Measurements from ENCODE around the gene RABGAP1.

RABGAP1 gene

DNA sequence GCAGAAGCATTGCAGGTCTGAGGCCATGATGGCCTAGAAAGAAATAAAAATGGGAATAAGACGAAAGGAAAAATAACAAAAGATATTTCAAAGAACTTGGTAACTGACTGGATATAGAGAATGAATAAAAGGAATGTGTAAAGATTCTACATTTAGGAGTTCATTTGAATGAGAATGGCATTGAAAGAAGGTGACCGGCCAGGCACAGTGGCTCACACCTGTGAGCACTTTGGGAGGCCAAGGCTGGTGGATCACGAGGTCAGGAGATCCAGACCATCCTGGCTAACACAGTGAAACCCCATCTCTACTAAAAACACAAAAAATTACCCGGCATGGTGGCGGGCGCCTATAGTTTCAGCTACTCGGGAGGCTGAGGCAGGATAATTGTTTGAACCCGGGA lies 18.1 kb upstream of the RABGAP1 start:
- no peak overlapping the region for H3K9ac ChIP-seq (ENCODE audit: low read depth in 1 of 2, low read length in 2 of 2)
- no peak overlapping the region for H3K4me3 ChIP-seq (ENCODE audit: low read length in 2 of 2)
- no peak overlapping the region for H3K27ac ChIP-seq (ENCODE audit: low read depth in 2 of 2, low read length in 2 of 2)
- peaks cover 6 to 7% of the 10 kb centered on the region in 2 donors for H3K36me3 ChIP-seq (ENCODE audit: control insufficient read depth in 2 of 2, insufficient read depth in 2 of 2, low read length in 2 of 2)
- H3K27me3 ChIP-seq (ENCODE audit: control insufficient read depth in 2 of 2, insufficient read depth in 2 of 2, low read length in 2 of 2), result no peaks in the 10 kb centered on the region
- no peaks in the 10 kb centered on the region for H3K4me1 ChIP-seq (ENCODE audit: control insufficient read depth in 2 of 2, insufficient read depth in 2 of 2, low read length in 2 of 2)
- no peaks in the 10 kb centered on the region for H3K9me3 ChIP-seq (ENCODE audit: control insufficient read depth in 2 of 2, low read length in 2 of 2)

DNA sequence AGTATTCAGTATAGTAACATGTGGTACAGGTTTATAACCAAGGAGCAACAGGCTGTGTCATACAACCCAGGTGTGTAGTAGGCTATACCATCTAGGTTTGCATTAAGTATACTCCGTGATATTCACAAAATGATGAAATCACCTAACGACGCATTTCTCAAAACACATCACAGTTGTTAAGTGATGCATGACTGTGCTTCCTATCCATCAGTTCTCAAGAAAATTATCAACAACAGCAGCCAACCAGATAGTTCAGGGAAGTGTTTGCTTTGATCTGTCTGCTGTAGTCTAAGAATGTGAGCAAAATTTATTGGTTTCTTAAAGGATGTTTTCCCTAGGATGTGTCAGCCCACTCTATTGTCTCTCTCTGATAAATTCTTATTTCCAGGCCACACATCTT lies 16.9 kb upstream of the RABGAP1 start:
- H3K9me3 ChIP-seq (ENCODE audit: control insufficient read depth in 2 of 2, low read length in 2 of 2), result no peaks in the 10 kb centered on the region
- peaks cover under 1 to 4% of the 10 kb centered on the region in 2 donors for H3K36me3 ChIP-seq (ENCODE audit: control insufficient read depth in 2 of 2, insufficient read depth in 2 of 2, low read length in 2 of 2)
- H3K27ac ChIP-seq (ENCODE audit: low read depth in 2 of 2, low read length in 2 of 2), result no peak overlapping the region
- H3K4me1 ChIP-seq (ENCODE audit: control insufficient read depth in 2 of 2, insufficient read depth in 2 of 2, low read length in 2 of 2), result no peaks in the 10 kb centered on the region
- no peaks in the 10 kb centered on the region for H3K27me3 ChIP-seq (ENCODE audit: control insufficient read depth in 2 of 2, insufficient read depth in 2 of 2, low read length in 2 of 2)
- no peak overlapping the region for H3K4me3 ChIP-seq (ENCODE audit: low read length in 2 of 2)
- H3K9ac ChIP-seq (ENCODE audit: low read depth in 1 of 2, low read length in 2 of 2), result no peak overlapping the region

DNA sequence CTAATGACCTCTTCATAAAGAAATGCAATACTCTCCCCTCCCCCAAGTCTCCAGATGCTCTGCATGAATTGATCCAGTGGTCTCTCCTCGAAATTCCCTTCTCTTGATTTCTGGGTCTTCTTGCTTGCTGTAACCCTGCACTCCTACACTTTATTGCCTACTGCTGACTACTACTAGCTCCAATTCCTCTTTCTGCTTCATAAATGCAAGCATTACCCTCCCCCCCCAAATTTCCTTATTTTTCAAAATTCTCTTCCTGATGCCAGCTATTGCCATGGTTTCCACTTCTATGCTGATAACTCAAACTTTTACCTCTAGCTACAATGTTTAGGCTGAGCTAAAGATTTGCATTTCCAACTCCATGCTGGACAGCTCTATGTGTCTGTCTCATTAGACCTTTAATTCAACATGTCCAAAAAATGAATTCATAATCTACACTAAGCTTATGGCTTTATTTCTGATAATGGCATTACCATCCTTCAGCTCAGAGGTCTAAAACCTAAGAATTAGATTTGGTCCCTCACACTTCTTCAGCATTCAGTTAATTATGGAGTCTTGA lies 10.9 kb upstream of the RABGAP1 start:
- Histone ChIP-seq H3K27me3 (ENCODE audit: control insufficient read depth in 2 of 2, insufficient read depth in 2 of 2, low read length in 2 of 2) (no peaks in the 10 kb centered on the region), H3K9me3 (ENCODE audit: control insufficient read depth in 2 of 2, low read length in 2 of 2) (no peaks in the 10 kb centered on the region), H3K4me1 (ENCODE audit: control insufficient read depth in 2 of 2, insufficient read depth in 2 of 2, low read length in 2 of 2) (peaks cover 7 to 12% of the 10 kb centered on the region in 2 donors), H3K9ac (ENCODE audit: low read depth in 1 of 2, low read length in 2 of 2) (no peak overlapping the region), H3K27ac (ENCODE audit: low read depth in 2 of 2, low read length in 2 of 2) (no peak overlapping the region), H3K4me3 (ENCODE audit: low read length in 2 of 2) (no peak overlapping the region), H3K36me3 (ENCODE audit: control insufficient read depth in 2 of 2, insufficient read depth in 2 of 2, low read length in 2 of 2) (no peaks in the 10 kb centered on the region)

DNA sequence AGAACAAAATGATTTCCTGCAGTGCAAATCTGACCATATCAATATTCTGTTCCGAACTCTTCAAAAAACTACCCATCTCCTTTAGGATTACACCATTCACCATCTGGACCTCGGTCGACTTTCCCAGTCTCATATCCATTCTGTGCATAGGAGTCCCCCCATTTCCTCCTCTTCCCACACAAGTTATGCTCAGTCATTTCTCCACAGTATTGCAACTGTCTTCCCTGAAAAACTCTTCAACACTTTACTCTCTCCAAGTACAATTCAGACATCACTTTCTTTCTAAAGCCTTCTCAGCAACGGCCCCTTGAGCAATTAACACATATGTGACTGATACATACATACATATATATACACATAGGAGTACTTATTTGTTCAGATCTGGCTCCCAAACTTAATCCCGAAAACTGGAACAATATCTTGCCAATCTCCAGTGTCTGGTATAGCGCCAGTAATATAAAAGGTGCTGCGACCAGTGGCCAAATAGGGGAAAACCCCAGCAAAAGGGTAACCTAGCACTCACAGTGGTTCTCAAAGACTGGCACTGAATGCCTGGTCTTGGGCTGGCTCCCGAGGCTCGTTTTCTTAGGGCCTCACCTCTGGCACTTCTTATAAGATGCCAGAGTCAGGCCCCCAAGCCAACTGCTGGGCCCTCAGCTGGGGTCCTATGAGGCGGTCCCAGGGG lies 10.1 kb upstream of the RABGAP1 start:
- no peaks in the 10 kb centered on the region for H3K9me3 ChIP-seq (ENCODE audit: control insufficient read depth in 2 of 2, low read length in 2 of 2)
- H3K36me3 ChIP-seq (ENCODE audit: control insufficient read depth in 2 of 2, insufficient read depth in 2 of 2, low read length in 2 of 2), result no peaks in the 10 kb centered on the region
- no peaks in the 10 kb centered on the region for H3K27me3 ChIP-seq (ENCODE audit: control insufficient read depth in 2 of 2, insufficient read depth in 2 of 2, low read length in 2 of 2)
- peaks cover 7 to 12% of the 10 kb centered on the region in 2 donors for H3K4me1 ChIP-seq (ENCODE audit: control insufficient read depth in 2 of 2, insufficient read depth in 2 of 2, low read length in 2 of 2)
- peak overlapping the region; percentile 69 to 85 for H3K9ac ChIP-seq (ENCODE audit: low read depth in 1 of 2, low read length in 2 of 2)
- peak overlapping the region; percentile 59 to 70 for H3K27ac ChIP-seq (ENCODE audit: low read depth in 2 of 2, low read length in 2 of 2)
- H3K4me3 ChIP-seq (ENCODE audit: low read length in 2 of 2), result peak overlapping the region; percentile 76 to 93

DNA sequence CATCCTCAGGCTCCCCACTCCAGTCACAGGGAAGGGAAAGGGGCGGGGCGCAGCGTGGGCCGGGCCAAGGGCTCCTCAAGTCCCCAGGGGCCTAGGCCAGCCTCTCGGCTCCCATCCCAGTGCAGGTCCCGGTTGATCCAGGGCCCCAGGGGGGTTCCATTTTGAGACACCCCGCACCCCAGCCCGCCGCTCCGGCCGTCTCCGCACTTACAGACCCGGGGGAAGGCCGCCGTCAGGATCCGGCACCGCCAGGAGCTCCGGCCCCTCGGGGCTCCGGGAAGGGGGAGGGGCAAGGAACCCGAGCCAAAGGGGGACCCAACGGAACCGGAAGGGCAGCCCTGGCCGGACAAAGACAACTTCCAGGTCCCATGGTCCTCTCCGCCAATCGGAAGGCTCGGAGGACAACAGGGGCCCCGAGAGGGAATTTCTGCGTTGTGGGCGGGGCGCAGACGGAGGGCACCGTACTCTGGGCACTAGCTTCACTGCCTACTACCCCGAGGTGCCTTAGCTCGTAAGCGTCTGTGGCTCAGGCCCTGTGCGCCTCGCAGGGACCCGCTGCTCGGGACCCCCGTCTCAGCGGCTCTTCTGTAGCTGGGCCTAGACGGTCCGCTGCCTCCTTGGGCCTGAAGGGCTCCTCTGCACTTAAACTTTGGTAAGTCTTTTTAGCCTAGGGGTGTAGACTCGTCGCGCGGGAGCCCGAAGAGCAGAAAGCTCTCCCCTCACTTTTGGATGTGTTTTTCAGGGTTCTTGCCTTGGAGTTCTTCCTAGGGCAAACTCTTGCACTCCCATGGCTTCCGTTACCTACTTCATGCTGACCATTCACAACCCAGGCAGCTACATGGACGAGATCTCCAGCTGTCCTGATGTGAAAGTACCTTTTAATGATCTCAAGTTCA lies 9.3 kb upstream of the RABGAP1 start, which contains the start of gene ZBTB26:
TSS of gene ZBTB26 (minus strand) at position 287 of the 896 bp plus-strand sequence. CDS start 11,578 bp downstream, outside the sequence.
- peak within 1 kb of the TSS; percentile 76 to 93 for H3K4me3 ChIP-seq (ENCODE audit: low read length in 2 of 2)
- H3K9ac ChIP-seq (ENCODE audit: low read depth in 1 of 2, low read length in 2 of 2), result peak within 1 kb of the TSS; percentile 69 to 85
- no peaks in the 10 kb centered on the region for H3K27me3 ChIP-seq (ENCODE audit: control insufficient read depth in 2 of 2, insufficient read depth in 2 of 2, low read length in 2 of 2)
- H3K9me3 ChIP-seq (ENCODE audit: control insufficient read depth in 2 of 2, low read length in 2 of 2), result no peaks in the 10 kb centered on the region
- peaks cover 7 to 12% of the 10 kb centered on the region in 2 donors for H3K4me1 ChIP-seq (ENCODE audit: control insufficient read depth in 2 of 2, insufficient read depth in 2 of 2, low read length in 2 of 2)
- H3K27ac ChIP-seq (ENCODE audit: low read depth in 2 of 2, low read length in 2 of 2), result peak within 1 kb of the TSS; percentile 59 to 70
- H3K36me3 ChIP-seq (ENCODE audit: control insufficient read depth in 2 of 2, insufficient read depth in 2 of 2, low read length in 2 of 2), result peaks cover 2 to 4% of the 10 kb centered on the region in 2 donors

DNA sequence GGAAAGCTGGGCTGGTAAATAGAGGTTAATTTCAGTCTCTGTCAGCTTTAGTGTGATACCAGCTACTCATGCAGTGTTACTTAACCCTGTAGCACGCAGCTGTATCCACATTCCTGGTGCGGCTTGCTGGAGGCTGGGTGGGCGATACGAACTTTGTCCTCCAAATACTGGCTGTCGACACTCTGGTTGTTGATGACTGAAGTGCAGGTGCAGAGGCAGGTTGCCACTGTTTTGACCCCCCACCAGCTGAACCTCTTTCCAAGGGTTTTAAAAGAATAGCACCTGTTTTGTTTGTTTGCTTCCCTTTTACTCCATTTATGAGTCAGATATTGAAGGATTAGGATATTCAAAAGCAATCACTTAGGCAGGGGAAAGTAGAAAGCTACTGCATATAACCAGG lies 4.4 kb upstream of the RABGAP1 start:
- Histone ChIP-seq H3K36me3 (ENCODE audit: control insufficient read depth in 2 of 2, insufficient read depth in 2 of 2, low read length in 2 of 2) (peaks cover 8 to 11% of the 10 kb centered on the region in 2 donors), H3K27me3 (ENCODE audit: control insufficient read depth in 2 of 2, insufficient read depth in 2 of 2, low read length in 2 of 2) (no peaks in the 10 kb centered on the region), H3K9me3 (ENCODE audit: control insufficient read depth in 2 of 2, low read length in 2 of 2) (no peaks in the 10 kb centered on the region), H3K4me1 (ENCODE audit: control insufficient read depth in 2 of 2, insufficient read depth in 2 of 2, low read length in 2 of 2) (peaks cover 11 to 13% of the 10 kb centered on the region in 2 donors), H3K27ac (ENCODE audit: low read depth in 2 of 2, low read length in 2 of 2) (no peak overlapping the region), H3K4me3 (ENCODE audit: low read length in 2 of 2) (no peak overlapping the region), H3K9ac (ENCODE audit: low read depth in 1 of 2, low read length in 2 of 2) (no peak overlapping the region)

DNA sequence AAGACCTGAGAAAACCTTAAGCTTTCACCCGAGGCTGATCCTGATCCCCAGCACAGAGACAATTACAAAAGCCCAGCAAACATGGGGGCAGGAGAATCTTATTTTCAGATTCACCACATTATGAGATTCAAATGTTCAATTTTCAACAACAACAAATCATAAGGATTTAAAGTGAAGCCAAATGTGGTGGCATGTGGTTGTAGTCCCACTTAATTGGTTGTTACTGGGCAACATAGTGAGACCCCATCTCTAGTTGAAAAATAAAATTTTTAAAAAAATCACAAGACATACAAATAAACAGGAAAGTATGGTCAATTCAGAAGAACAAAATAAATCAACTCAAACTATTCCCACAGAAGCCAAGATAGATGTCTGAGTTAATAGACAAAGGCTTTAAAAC lies 3.9 kb upstream of the RABGAP1 start:
- Histone ChIP-seq H3K4me3 (ENCODE audit: low read length in 2 of 2) (no peak overlapping the region), H3K27ac (ENCODE audit: low read depth in 2 of 2, low read length in 2 of 2) (no peak overlapping the region), H3K36me3 (ENCODE audit: control insufficient read depth in 2 of 2, insufficient read depth in 2 of 2, low read length in 2 of 2) (peaks cover 8 to 11% of the 10 kb centered on the region in 2 donors), H3K9ac (ENCODE audit: low read depth in 1 of 2, low read length in 2 of 2) (no peak overlapping the region), H3K9me3 (ENCODE audit: control insufficient read depth in 2 of 2, low read length in 2 of 2) (no peaks in the 10 kb centered on the region), H3K27me3 (ENCODE audit: control insufficient read depth in 2 of 2, insufficient read depth in 2 of 2, low read length in 2 of 2) (no peaks in the 10 kb centered on the region), H3K4me1 (ENCODE audit: control insufficient read depth in 2 of 2, insufficient read depth in 2 of 2, low read length in 2 of 2) (peaks cover 15 to 17% of the 10 kb centered on the region in 2 donors)

DNA sequence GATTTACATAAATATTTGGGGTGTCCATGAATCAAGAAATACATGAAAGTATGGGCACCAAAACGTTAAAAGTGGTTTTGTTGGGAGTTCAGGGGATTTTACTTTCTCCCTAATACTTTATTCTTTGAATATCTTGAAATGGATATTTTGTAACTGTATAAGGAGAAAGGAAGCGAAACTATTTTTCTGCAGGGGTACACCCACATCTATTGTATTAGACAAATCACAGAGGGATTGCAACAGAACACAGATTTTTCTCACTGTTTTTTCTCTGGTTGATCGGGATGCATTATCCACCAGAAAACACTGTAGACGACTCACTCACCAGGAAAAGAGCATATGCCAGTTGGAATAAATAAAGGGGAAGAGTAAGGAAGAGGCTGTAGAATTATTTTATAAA lies 1.2 kb upstream of the RABGAP1 start:
- Histone ChIP-seq H3K9ac (ENCODE audit: low read depth in 1 of 2, low read length in 2 of 2) (no peak overlapping the region), H3K4me3 (ENCODE audit: low read length in 2 of 2) (no peak overlapping the region), H3K27me3 (ENCODE audit: control insufficient read depth in 2 of 2, insufficient read depth in 2 of 2, low read length in 2 of 2) (no peaks in the 10 kb centered on the region), H3K27ac (ENCODE audit: low read depth in 2 of 2, low read length in 2 of 2) (no peak overlapping the region), H3K9me3 (ENCODE audit: control insufficient read depth in 2 of 2, low read length in 2 of 2) (no peaks in the 10 kb centered on the region), H3K36me3 (ENCODE audit: control insufficient read depth in 2 of 2, insufficient read depth in 2 of 2, low read length in 2 of 2) (peaks cover 8 to 11% of the 10 kb centered on the region in 2 donors), H3K4me1 (ENCODE audit: control insufficient read depth in 2 of 2, insufficient read depth in 2 of 2, low read length in 2 of 2) (peaks cover 12 to 17% of the 10 kb centered on the region in 2 donors)

DNA sequence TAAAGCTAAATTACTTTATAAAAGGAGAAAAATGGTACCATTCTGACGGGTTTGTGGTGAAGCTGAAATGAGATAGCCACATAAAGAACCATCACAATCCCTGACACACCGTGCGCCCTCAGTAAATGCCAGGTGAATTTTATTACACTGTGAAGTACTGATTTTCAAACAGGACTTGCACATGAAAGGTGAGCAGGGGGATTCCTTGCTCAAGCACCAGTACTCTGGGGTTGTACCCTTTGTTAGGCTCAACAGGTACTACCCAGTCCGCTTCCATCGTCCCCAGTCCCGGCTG lies 419 bp upstream of the RABGAP1 start:
- Histone ChIP-seq H3K27ac (ENCODE audit: low read depth in 2 of 2, low read length in 2 of 2) (peak overlapping the region; percentile 43 to 73), H3K36me3 (ENCODE audit: control insufficient read depth in 2 of 2, insufficient read depth in 2 of 2, low read length in 2 of 2) (peaks cover 8 to 11% of the 10 kb centered on the region in 2 donors), H3K4me3 (ENCODE audit: low read length in 2 of 2) (peak overlapping the region; percentile 62 to 87), H3K4me1 (ENCODE audit: control insufficient read depth in 2 of 2, insufficient read depth in 2 of 2, low read length in 2 of 2) (peaks cover 14 to 17% of the 10 kb centered on the region in 2 donors), H3K9ac (ENCODE audit: low read depth in 1 of 2, low read length in 2 of 2) (peak overlapping the region in 1 of 2 donors; percentile 65), H3K9me3 (ENCODE audit: control insufficient read depth in 2 of 2, low read length in 2 of 2) (no peaks in the 10 kb centered on the region), H3K27me3 (ENCODE audit: control insufficient read depth in 2 of 2, insufficient read depth in 2 of 2, low read length in 2 of 2) (no peaks in the 10 kb centered on the region)
